Loucy (cell line): ENCODE data around the gene XPO1.

Source experiments
- EZH2phosphoT487 ChIP-seq: fragments of 200-600 bp; IDR thresholded peaks from 2 replicates; pipeline ENCODE4 v1.6.1; 2018; ENCODE audit warnings: antibody characterized with exemption, mild to moderate bottlenecking, moderate library complexity, borderline replicate concordance
- TF ChIP-seq, protein P1 (sequence below): fragments of 200-600 bp; sonication (generic); conservative IDR thresholded peaks from 2 replicates; pipeline ENCODE4 v1.5.1; 2014; ENCODE audit warnings: mild to moderate bottlenecking, antibody characterized with exemption, low read length

GRCh38 chr2:61529944-61530735, 8.0 kb downstream of the XPO1 start:
- TF ChIP-seq, protein P1, sequence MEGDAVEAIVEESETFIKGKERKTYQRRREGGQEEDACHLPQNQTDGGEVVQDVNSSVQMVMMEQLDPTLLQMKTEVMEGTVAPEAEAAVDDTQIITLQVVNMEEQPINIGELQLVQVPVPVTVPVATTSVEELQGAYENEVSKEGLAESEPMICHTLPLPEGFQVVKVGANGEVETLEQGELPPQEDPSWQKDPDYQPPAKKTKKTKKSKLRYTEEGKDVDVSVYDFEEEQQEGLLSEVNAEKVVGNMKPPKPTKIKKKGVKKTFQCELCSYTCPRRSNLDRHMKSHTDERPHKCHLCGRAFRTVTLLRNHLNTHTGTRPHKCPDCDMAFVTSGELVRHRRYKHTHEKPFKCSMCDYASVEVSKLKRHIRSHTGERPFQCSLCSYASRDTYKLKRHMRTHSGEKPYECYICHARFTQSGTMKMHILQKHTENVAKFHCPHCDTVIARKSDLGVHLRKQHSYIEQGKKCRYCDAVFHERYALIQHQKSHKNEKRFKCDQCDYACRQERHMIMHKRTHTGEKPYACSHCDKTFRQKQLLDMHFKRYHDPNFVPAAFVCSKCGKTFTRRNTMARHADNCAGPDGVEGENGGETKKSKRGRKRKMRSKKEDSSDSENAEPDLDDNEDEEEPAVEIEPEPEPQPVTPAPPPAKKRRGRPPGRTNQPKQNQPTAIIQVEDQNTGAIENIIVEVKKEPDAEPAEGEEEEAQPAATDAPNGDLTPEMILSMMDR, result no peak
- no peak for TF ChIP-seq EZH2phosphoT487
